C4-2B (cell line): ENCODE data around the gene MICAL3.

Experiments used
- CTCF ChIP-seq: fragments of 450-650 bp; conservative IDR thresholded peaks from 2 replicates; pipeline ENCODE4 v1.5.1; 2017; ENCODE audit warnings: mild to moderate bottlenecking
- ZFX ChIP-seq: fragments of 450-650 bp; IDR thresholded peaks from 2 replicates; pipeline ENCODE4 v1.6.1; 2017

- TF ChIP-seq CTCF = no peak
- no peak for TF ChIP-seq ZFX
Measured at GRCh38 chr22:17769013-17769715, 255.2 kb downstream of the MICAL3 start.
